ENCODE data around the gene MAGEA9.

Gene MAGEA9

GRCh38 chrX:149837167-149837566, 55.4 kb downstream of the MAGEA9 start:
- TF ChIP-seq Cebpa-rat (IDR thresholded peaks at IDR 0.05), result no peak
- no peak overlapping the region for H3K27ac ChIP-seq
- peaks cover 0 to 8% (median 0%) of the 10 kb centered on the region in 11 experiments; a peak in 2 of 22 replicates for H3K9me3 ChIP-seq (replicated peaks in 1 of 11)
- no peaks in the 10 kb centered on the region for H4K20me1 ChIP-seq
- H3K27me3 ChIP-seq, result peaks cover 0 to 9% (median 2%) of the 10 kb centered on the region in 11 experiments; a peak in 5 of 22 replicates
- H3K4me1 ChIP-seq, result no peaks in the 10 kb centered on the region
- no peaks in the 10 kb centered on the region for H3K36me3 ChIP-seq
- no peak overlapping the region for H3K4me2 ChIP-seq
- H3K9ac ChIP-seq, result no peak overlapping the region
- H3K4me3 ChIP-seq, result no peak overlapping the region
